ENCODE measurements around the gene CDK5R2. TPM values are rescaled to one million over a fixed set of nuclear protein-coding genes. Genes with fewer than 3 reads are reported as not detected.
A peak's percentile ranks its signal among the peaks of the same experiment; 100 is the strongest.

CDK5R2 gene
- total and polyA plus RNA-seq, 2 of the 13 experiments (the other 11 are each of a cell fraction or from before 2014, with no cell fraction given): not detected

DNA sequence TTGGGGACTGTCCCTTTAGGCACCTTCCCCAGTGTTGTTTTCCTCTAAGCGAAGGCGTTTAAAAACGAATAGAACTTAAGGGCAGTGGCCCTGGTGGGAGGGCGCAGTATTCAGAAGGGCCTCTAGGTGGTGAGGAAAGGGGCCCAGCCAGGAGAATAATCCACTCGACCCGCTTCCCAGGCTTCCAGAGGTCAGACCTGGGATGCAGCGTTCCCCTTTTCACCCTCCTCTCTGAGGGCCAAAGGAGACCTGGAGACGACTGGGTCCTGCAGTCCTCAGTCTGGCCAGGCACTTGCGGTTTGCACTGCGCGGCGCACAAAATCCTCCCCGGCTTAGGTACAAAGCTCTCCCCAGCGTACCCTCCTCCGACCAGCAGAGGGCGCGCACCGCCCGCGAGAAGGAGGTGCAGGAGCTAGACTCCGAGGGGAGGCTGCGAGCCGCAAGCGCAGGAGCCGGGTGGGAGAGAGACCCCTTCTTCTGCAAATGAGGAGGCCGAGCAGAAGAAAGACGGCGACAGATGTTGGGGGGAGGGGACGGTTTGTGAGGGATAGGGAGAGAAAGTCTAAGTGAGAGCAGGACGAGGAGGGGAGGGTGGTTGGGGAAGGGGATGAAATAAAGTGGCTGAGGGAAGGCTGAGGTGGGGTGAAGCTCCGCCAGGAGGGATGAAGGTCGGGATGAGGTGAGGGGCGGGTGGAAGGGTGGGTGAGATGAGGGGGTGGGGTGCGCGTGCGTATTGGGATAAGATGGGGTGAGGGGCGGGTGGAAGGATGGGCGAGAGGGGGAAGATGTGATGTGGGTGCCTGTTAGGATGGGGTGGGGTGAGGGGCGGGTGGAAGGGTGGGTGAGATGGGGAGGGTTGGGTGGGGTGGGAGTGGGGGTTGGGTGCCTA, 20.6 kb downstream of the CDK5R2 start (continued):
- TF ChIP-seq, protein P1, sequence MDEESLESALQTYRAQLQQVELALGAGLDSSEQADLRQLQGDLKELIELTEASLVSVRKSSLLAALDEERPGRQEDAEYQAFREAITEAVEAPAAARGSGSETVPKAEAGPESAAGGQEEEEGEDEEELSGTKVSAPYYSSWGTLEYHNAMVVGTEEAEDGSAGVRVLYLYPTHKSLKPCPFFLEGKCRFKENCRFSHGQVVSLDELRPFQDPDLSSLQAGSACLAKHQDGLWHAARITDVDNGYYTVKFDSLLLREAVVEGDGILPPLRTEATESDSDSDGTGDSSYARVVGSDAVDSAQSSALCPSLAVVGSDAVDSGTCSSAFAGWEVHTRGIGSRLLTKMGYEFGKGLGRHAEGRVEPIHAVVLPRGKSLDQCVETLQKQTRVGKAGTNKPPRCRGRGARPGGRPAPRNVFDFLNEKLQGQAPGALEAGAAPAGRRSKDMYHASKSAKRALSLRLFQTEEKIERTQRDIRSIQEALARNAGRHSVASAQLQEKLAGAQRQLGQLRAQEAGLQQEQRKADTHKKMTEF (CRISPR knock-in tag; IDR thresholded peaks at IDR 0.05): peak; percentile 37; the same call in 1 of the 2 replicates
- TF ChIP-seq ZNF207 (IDR thresholded peaks at IDR 0.05; ENCODE audit: borderline replicate concordance): no peak
- peak; percentile 43; the same call in 1 of the 2 replicates for TF ChIP-seq FOXK1 (CRISPR knock-in tag; IDR thresholded peaks at IDR 0.05; ENCODE audit: borderline replicate concordance, low read depth)
- 0 out of 2 replicates have a peak, but pooled peaks have one; percentile 56 for TF ChIP-seq MAZ (IDR thresholded peaks at IDR 0.05; ENCODE audit: borderline replicate concordance, low read depth, low read length)
- no peak; the same call in 1 of the 2 replicates for TF ChIP-seq MAZ (CRISPR knock-in tag; IDR thresholded peaks at IDR 0.05; ENCODE audit: low read depth)
- TF ChIP-seq KDM3A (CRISPR knock-in tag; IDR thresholded peaks at IDR 0.05; ENCODE audit: low read depth): peak; percentile 78; the same call in 1 of the 2 replicates
- no peak for TF ChIP-seq TRAFD1 (CRISPR knock-in tag; IDR thresholded peaks at IDR 0.05; ENCODE audit: borderline replicate concordance)
- 0 out of 2 replicates have a peak, but pooled peaks have one; percentile 83 for TF ChIP-seq ZNF619 (CRISPR knock-in tag; IDR thresholded peaks at IDR 0.05)
- TF ChIP-seq SMAD1 (CRISPR knock-in tag; IDR thresholded peaks at IDR 0.05; ENCODE audit: borderline replicate concordance, low read depth): no peak
